ENCODE results near the gene PIPOX.

The PIPOX gene, protein sequence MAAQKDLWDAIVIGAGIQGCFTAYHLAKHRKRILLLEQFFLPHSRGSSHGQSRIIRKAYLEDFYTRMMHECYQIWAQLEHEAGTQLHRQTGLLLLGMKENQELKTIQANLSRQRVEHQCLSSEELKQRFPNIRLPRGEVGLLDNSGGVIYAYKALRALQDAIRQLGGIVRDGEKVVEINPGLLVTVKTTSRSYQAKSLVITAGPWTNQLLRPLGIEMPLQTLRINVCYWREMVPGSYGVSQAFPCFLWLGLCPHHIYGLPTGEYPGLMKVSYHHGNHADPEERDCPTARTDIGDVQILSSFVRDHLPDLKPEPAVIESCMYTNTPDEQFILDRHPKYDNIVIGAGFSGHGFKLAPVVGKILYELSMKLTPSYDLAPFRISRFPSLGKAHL

DNA sequence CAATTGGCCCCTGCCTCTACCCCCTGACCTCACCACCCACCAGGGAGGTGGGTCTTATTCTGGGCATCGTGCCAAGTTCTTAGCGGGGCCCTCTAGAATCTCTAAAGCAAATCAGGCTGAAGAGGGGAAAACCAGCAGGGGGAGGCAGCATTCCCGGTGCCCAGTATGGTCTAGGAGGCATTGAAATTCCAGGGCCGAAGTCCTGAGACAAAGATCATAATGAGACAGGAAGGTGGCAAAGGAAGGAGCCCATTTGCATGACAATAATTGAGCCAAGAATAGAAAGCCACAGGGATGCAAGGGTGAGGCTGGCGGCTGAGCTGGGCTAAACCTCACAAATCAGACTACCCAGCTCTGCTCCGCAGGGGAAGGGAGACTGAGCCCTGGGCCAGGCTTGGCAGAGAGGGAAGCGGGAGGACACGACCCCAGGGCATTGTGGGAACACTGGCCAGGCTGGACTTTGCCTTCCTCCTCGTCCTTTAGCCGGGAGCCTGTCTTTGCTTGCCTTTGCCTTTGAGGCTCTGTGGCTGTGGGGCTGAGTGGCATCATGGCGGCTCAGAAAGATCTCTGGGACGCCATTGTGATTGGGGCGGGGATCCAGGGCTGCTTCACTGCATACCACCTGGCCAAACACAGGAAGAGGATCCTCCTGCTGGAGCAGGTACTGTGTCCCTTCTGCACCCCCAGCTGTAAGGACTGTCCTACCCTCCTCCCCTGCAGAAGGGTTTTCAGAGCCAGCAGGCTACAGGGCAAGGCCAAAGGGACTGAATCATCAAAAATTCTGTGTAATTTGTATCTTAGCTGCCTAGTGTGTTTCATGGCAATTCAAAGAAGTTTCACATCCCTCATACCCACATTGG, at the start of gene PIPOX:
TSS of gene PIPOX (plus strand) at position 463 of the 860 bp plus-strand sequence. CDS start at position 548, 85 bp downstream.
- Mint-ChIP-seq H3K27ac (peak within 1 kb of the TSS in 1 of 2 donors; percentile 30), H3K4me3 (peak within 1 kb of the TSS; percentile 30 to 58), H3K9me3 (no peaks in the 10 kb centered on the region), H3K4me1 (peaks cover 23% of the 10 kb centered on the region), H3K27me3 (peaks cover 8% of the 10 kb centered on the region)
- no peak for DNase-seq
- peak; percentile 53 for ATAC-seq

DNA sequence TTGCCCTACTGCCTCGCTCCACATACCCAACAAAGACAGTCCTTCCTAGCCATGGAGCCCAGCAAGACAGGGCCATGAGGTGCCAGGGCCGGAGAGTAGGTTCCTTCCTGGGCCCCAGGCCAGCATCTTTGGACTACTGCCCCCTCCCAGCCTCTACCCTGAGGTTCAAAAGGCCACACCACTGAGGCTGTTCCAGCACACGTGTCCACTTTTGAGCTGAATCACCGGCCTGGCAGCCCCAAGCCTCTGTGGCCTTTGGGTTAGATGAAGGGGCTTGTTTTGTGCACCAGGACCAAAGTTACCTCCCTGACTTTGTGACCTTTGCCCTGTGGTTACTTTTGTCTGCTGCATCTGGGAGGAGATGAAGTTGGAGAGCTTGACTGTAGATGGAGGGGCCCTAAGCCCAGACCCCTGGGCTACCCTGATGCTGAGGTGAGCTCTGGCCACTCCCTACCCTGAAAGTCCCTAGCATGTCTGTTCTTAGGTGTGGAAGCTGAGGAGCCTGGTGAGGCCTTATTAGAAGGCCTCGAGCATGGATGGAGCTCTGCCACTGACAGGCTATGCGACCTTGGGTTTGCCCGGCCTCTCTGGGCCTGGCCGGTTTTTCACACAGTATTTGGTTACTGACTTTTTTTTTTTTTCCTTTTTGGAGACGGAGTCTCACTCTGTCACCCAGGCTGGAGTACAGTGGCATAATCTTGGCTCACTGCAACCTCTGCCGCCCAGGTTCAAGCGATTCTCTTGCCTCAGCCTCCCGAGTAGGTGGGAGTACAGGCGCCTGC, 49.1 kb upstream of the PIPOX start:
- H3K9me3 Mint-ChIP-seq, result no peaks in the 10 kb centered on the region
- DNase-seq (no peak), ATAC-seq (no peak)
- no peak overlapping the region for H3K27ac Mint-ChIP-seq
- H3K27me3 Mint-ChIP-seq, result peaks cover 28% of the 10 kb centered on the region
- H3K4me1 Mint-ChIP-seq, result no peaks in the 10 kb centered on the region
- no peak overlapping the region for H3K4me3 Mint-ChIP-seq

DNA sequence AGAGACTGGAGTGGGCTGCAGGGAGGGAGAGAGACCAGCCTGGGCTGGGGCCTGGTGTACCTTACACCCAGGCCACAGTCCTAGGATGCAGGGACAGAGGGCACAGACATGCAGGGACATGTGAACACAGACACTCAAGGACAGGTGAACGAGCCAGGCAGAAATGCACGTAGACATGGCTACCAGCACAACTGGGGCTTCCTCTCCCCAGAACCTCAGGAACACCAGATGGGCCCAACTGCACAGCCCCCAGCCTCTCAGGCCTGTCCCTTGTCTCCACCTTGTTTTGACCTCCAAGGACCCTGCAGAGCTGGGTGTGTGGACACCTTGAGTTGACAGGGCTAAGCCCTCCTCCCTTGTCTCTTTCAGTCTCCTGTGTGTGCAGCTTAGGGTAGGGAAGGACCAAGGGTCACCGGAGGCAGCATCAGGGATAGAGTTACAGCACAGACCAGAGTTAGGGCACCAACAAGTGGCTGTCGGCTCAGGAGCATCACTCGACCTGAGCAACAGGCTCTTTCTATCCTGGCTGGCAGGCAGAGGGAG, 46.3 kb upstream of the PIPOX start:
- Mint-ChIP-seq H3K4me3 (no peak overlapping the region), H3K27ac (peak overlapping the region in 1 of 2 donors; percentile 84), H3K27me3 (peaks cover 31% of the 10 kb centered on the region), H3K9me3 (no peaks in the 10 kb centered on the region), H3K4me1 (no peaks in the 10 kb centered on the region)
- ATAC-seq, result no peak
- DNase-seq, result no peak

- no peaks in the 10 kb centered on the region for H3K9me3 Mint-ChIP-seq
- no peak overlapping the region for H3K27ac Mint-ChIP-seq
- no peaks in the 10 kb centered on the region for H3K4me1 Mint-ChIP-seq
- DNase-seq (no peak), ATAC-seq (no peak)
- peaks cover 40% of the 10 kb centered on the region for H3K27me3 Mint-ChIP-seq
- H3K4me3 Mint-ChIP-seq, result no peak overlapping the region
Measured at GRCh38 chr17:28997806-28998205, 45.1 kb upstream of the PIPOX start.

- Mint-ChIP-seq H3K4me1 (no peaks in the 10 kb centered on the region), H3K27ac (no peak overlapping the region), H3K9me3 (no peaks in the 10 kb centered on the region), H3K4me3 (no peak overlapping the region), H3K27me3 (peaks cover 54% of the 10 kb centered on the region)
- DNase-seq, result no peak
- no peak for ATAC-seq
Measured at GRCh38 chr17:28999206-28999605, 43.7 kb upstream of the PIPOX start.

DNA sequence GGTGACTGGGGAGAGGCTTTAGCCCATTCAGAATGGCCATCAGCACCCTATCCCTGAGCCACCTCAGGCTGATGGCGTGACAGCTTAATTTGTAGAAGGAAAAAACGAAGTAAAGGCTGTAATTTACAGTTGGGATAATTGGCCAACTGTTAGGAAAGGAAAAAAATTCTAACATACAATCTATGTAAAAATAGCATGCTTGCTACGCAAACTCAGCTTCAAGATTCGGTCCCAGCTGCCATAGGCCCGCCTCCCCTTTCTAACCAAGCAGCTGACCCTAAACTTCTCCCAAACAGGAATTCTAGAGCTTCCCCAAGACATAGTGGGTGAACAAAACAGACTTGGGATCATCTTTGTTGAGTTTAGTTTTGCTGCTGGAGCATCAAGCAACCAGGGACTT, 42.0 kb upstream of the PIPOX start:
- H3K4me1 Mint-ChIP-seq, result no peaks in the 10 kb centered on the region
- no peak overlapping the region for H3K4me3 Mint-ChIP-seq
- DNase-seq (no peak), ATAC-seq (no peak)
- no peak overlapping the region for H3K27ac Mint-ChIP-seq
- peaks cover 70% of the 10 kb centered on the region for H3K27me3 Mint-ChIP-seq
- no peaks in the 10 kb centered on the region for H3K9me3 Mint-ChIP-seq

GRCh38 chr17:29002811-29003210, 40.1 kb upstream of the PIPOX start:
- Mint-ChIP-seq H3K4me3 (no peak overlapping the region), H3K27me3 (peaks cover 75% of the 10 kb centered on the region), H3K4me1 (no peaks in the 10 kb centered on the region), H3K9me3 (no peaks in the 10 kb centered on the region), H3K27ac (no peak overlapping the region)
- no peak for ATAC-seq
- no peak for DNase-seq

GRCh38 chr17:29003289-29003688, 39.7 kb upstream of the PIPOX start:
- Mint-ChIP-seq H3K9me3 (no peaks in the 10 kb centered on the region), H3K27me3 (peaks cover 74% of the 10 kb centered on the region), H3K4me3 (no peak overlapping the region), H3K4me1 (no peaks in the 10 kb centered on the region), H3K27ac (no peak overlapping the region)
- DNase-seq (no peak), ATAC-seq (no peak)

- ATAC-seq (no peak), DNase-seq (no peak)
- Mint-ChIP-seq H3K27me3 (peaks cover 81% of the 10 kb centered on the region), H3K9me3 (no peaks in the 10 kb centered on the region), H3K4me1 (no peaks in the 10 kb centered on the region), H3K4me3 (no peak overlapping the region), H3K27ac (no peak overlapping the region)
Measured at GRCh38 chr17:29004081-29004692, 38.8 kb upstream of the PIPOX start.

DNA sequence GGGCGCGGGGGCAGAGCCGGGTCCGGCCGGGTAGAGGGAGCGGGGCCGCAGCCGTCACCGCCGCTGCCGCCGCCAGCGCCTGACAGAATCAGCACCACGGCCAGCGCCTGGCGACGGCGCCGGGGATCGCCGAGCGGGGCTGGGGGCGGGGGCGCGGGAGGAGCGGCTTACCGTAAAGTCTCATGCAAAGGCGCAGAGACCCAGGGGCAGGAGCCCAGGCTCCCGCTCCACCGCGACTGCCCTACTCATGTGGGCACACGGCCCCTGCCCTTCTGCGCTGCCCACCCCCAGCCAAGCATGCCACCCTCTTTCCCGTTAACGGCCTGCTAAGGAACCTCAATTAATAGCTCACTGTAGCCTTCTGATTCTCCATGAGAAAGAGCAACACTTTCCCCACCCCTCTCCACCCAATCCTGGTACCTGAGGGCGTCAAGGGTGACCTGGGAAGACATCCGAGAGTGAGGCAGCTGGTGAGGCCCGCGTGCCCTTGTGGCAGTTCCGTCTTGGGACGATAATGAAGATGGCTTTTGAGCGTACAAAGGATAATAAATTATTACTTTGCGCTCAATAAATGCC, 36.9 kb upstream of the PIPOX start, which contains the start of gene SEZ6:
TSS of gene SEZ6 (minus strand) at position 98 of the 576 bp plus-strand sequence. CDS start 164 bp downstream, outside the sequence.
- no peaks in the 10 kb centered on the region for H3K9me3 Mint-ChIP-seq
- H3K4me1 Mint-ChIP-seq, result no peaks in the 10 kb centered on the region
- ATAC-seq (peak; percentile 87), DNase-seq (peak; percentile 67 to 73)
- peaks cover 94% of the 10 kb centered on the region for H3K27me3 Mint-ChIP-seq
- peak within 1 kb of the TSS in 1 of 2 donors; percentile 45 for H3K4me3 Mint-ChIP-seq
- no peak within 1 kb of the TSS for H3K27ac Mint-ChIP-seq

- Mint-ChIP-seq H3K9me3 (no peaks in the 10 kb centered on the region), H3K27ac (no peak overlapping the region), H3K27me3 (peaks cover 80% of the 10 kb centered on the region), H3K4me1 (peaks cover 6% of the 10 kb centered on the region), H3K4me3 (no peak overlapping the region)
- DNase-seq, result no peak
- no peak for ATAC-seq
Measured at GRCh38 chr17:29007456-29007855, 35.5 kb upstream of the PIPOX start.

- no peak for ATAC-seq
- H3K27me3 Mint-ChIP-seq, result peaks cover 75% of the 10 kb centered on the region
Measured at GRCh38 chr17:29007860-29008455, 35.0 kb upstream of the PIPOX start.

DNA sequence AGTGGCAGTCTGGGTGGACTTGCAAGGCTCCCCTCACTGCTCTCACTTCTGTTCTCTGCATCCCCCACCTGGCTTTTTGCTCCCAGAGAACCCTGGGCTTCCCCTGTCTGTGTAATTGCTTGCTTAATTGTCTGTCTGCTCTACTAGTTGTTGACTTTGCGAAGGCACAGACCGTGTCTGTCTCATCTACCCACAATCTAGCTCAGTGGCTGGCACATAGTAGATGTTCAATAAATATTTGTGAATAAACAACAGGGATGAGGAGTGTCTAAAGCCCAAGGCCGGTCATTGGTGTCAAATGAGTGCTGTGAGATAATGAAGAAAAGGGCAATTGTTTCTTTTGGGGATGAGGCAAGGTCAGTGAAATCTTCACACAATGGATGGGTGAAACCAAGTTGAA, 34.4 kb upstream of the PIPOX start:
- no peak for ATAC-seq
- no peak for DNase-seq
- peaks cover 69% of the 10 kb centered on the region for H3K27me3 Mint-ChIP-seq
- H3K4me3 Mint-ChIP-seq, result no peak overlapping the region
- H3K4me1 Mint-ChIP-seq, result peaks cover 6% of the 10 kb centered on the region
- H3K9me3 Mint-ChIP-seq, result no peaks in the 10 kb centered on the region
- no peak overlapping the region for H3K27ac Mint-ChIP-seq

More at GRCh38 chr17:29007860-29008455, 35.0 kb upstream of the PIPOX start:
- Mint-ChIP-seq H3K27ac (no peak overlapping the region), H3K9me3 (no peaks in the 10 kb centered on the region), H3K4me1 (peaks cover 6% of the 10 kb centered on the region), H3K4me3 (no peak overlapping the region)
- no peak for DNase-seq

- peaks cover 63% of the 10 kb centered on the region for H3K27me3 Mint-ChIP-seq
- DNase-seq (no peak), ATAC-seq (no peak)
- no peaks in the 10 kb centered on the region for H3K9me3 Mint-ChIP-seq
- H3K4me3 Mint-ChIP-seq, result no peak overlapping the region
- peaks cover 6% of the 10 kb centered on the region for H3K4me1 Mint-ChIP-seq
- H3K27ac Mint-ChIP-seq, result no peak overlapping the region
Measured at GRCh38 chr17:29010129-29010528, 32.8 kb upstream of the PIPOX start.
